Vagina (tissue), 2 donors: ENCODE data around the gene CREM.

Experiments used
- POLR2A ChIP-seq, 2 donors: fragments of 450-650 bp; IDR thresholded peaks; one replicate each; pipeline ENCODE4 v1.6.1; 2017; ENCODE audit warnings: antibody characterized with exemption in 2 of 2, mild to moderate bottlenecking in 2 of 2, moderate library complexity in 2 of 2
- POLR2AphosphoS5 ChIP-seq, 2 donors: sonication (generic); formaldehyde crosslinking; IDR thresholded peaks; one replicate each; pipeline ENCODE4 v1.9.0; 2017; ENCODE audit warnings: antibody characterized with exemption in 2 of 2, mild to moderate bottlenecking in 2 of 2, low read depth in 1 of 2; ENCODE audit not compliant: insufficient read depth in 1 of 2
- TF ChIP-seq, protein P1 (sequence below), 3 experiments: fragments of 450-650 bp in 2 of 3; fragments of 200-600 bp in 1 of 3; sonication (generic) in 1 of 3; IDR thresholded peaks; one replicate each; pipeline ENCODE4 v1.5.1; 2017 to 2019; ENCODE audit warnings: antibody characterized with exemption in 3 of 3, mild to moderate bottlenecking in 2 of 3, moderate library complexity in 2 of 3

DNA sequence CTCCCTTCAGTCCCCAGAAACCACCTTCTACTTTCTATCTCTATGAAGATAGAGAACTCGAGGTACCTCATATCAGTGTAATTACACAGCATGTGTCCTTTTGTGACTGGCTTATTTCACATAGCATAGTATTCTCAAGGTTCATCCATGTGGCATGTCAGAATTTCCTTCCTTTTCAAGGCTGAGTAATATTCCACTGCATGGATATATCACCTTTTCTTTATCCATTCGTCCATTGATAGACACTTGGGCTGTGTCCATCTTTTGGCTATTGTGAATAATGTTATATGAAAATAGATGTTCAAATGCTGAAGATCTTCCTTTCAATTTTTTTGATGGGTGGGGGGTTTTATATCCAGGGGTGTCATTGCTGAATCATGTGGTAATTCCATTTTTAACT lies 117.9 kb downstream of the CREM start:
- TF ChIP-seq POLR2AphosphoS5 (IDR thresholded peaks at IDR 0.05; ENCODE audit: insufficient read depth in 1 of 2, low read depth in 1 of 2) (no peak), POLR2A (IDR thresholded peaks at IDR 0.05) (no peak)
- TF ChIP-seq, protein P1, sequence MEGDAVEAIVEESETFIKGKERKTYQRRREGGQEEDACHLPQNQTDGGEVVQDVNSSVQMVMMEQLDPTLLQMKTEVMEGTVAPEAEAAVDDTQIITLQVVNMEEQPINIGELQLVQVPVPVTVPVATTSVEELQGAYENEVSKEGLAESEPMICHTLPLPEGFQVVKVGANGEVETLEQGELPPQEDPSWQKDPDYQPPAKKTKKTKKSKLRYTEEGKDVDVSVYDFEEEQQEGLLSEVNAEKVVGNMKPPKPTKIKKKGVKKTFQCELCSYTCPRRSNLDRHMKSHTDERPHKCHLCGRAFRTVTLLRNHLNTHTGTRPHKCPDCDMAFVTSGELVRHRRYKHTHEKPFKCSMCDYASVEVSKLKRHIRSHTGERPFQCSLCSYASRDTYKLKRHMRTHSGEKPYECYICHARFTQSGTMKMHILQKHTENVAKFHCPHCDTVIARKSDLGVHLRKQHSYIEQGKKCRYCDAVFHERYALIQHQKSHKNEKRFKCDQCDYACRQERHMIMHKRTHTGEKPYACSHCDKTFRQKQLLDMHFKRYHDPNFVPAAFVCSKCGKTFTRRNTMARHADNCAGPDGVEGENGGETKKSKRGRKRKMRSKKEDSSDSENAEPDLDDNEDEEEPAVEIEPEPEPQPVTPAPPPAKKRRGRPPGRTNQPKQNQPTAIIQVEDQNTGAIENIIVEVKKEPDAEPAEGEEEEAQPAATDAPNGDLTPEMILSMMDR (IDR thresholded peaks at IDR 0.05): no peak
